Neural cell (in vitro differentiated cells): ENCODE measurements around the gene NT5M.

Experiments
- CTCF ChIP-seq: fragments of 450-650 bp; IDR thresholded peaks from 2 replicates; pipeline ENCODE4 v1.5.1; 2014; ENCODE audit warnings: antibody characterized with exemption, mild to moderate bottlenecking, moderate library complexity; ENCODE audit not compliant: poor library complexity, severe bottlenecking
- EP300 ChIP-seq: fragments of 450-650 bp; conservative IDR thresholded peaks from 2 replicates; pipeline ENCODE4 v1.6.1; 2014; ENCODE audit warnings: antibody characterized with exemption, mild to moderate bottlenecking, moderate library complexity; ENCODE audit not compliant: poor library complexity, severe bottlenecking
- POLR2AphosphoS5 ChIP-seq: IDR thresholded peaks from 2 replicates; pipeline ENCODE4 v1.6.1; 2012
- RAD21 ChIP-seq: fragments of 450-650 bp; conservative IDR thresholded peaks from 2 replicates; pipeline ENCODE4 v1.6.1; 2014; ENCODE audit warnings: antibody characterized with exemption, mild to moderate bottlenecking, moderate library complexity
- SMC3 ChIP-seq: fragments of 450-650 bp; conservative IDR thresholded peaks from 2 replicates; pipeline ENCODE4 v1.6.1; 2014; ENCODE audit warnings: antibody characterized with exemption, mild to moderate bottlenecking, moderate library complexity; ENCODE audit not compliant: poor library complexity
- TF ChIP-seq, protein P1 (sequence below): IDR thresholded peaks from 2 replicates; pipeline ENCODE4 v1.6.1; 2012; ENCODE audit warnings: borderline replicate concordance

- TF ChIP-seq, protein P1, sequence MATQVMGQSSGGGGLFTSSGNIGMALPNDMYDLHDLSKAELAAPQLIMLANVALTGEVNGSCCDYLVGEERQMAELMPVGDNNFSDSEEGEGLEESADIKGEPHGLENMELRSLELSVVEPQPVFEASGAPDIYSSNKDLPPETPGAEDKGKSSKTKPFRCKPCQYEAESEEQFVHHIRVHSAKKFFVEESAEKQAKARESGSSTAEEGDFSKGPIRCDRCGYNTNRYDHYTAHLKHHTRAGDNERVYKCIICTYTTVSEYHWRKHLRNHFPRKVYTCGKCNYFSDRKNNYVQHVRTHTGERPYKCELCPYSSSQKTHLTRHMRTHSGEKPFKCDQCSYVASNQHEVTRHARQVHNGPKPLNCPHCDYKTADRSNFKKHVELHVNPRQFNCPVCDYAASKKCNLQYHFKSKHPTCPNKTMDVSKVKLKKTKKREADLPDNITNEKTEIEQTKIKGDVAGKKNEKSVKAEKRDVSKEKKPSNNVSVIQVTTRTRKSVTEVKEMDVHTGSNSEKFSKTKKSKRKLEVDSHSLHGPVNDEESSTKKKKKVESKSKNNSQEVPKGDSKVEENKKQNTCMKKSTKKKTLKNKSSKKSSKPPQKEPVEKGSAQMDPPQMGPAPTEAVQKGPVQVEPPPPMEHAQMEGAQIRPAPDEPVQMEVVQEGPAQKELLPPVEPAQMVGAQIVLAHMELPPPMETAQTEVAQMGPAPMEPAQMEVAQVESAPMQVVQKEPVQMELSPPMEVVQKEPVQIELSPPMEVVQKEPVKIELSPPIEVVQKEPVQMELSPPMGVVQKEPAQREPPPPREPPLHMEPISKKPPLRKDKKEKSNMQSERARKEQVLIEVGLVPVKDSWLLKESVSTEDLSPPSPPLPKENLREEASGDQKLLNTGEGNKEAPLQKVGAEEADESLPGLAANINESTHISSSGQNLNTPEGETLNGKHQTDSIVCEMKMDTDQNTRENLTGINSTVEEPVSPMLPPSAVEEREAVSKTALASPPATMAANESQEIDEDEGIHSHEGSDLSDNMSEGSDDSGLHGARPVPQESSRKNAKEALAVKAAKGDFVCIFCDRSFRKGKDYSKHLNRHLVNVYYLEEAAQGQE = no peak
- TF ChIP-seq CTCF (no peak), SMC3 (no peak), RAD21 (no peak), EP300 (no peak), POLR2AphosphoS5 (no peak)
Measured at GRCh38 chr17:17343896-17344506, 40.8 kb downstream of the NT5M start.
